H1 (cell line): ENCODE measurements around the gene SHISA8. TPM values are rescaled to one million over a fixed set of nuclear protein-coding genes. Genes with fewer than 3 reads are reported as not detected.
A peak's percentile ranks its signal among the peaks of the same experiment; 100 is the strongest.

ENCODE experiments used
- CTCF ChIA-PET: fragments of 300-600 bp; sonication (Branson Sonifier 250); formaldehyde crosslinking; loops from one replicate; lab custom pipeline; 2021; ENCODE audit not compliant: partially characterized antibody; lab: Charles Lee
- POLR2A ChIA-PET: fragments of 300-600 bp; sonication (Branson Sonifier 250); formaldehyde crosslinking; loops from one replicate; lab custom pipeline; 2021; ENCODE audit warnings: inconsistent platforms; ENCODE audit not compliant: partially characterized antibody; lab: Charles Lee
- DNase-seq, 2 experiments: peaks; one replicate each; pipeline versions ENCODE4 v3.0.0 to v3.0.0-alpha.2; 2010 to 2022; ENCODE audit warnings: low spot score in 2 of 2, low read depth in 1 of 2, mixed read lengths in 1 of 2
- FAIRE-seq: peaks from 2 replicates; lab custom pipeline; 2011; peaks lifted over from hg19 to GRCh38; lab: Jason Lieb, UNC
- H2AFZ ChIP-seq: 2 replicates; pipeline ENCODE4 v1.8.1; 2012; ENCODE audit warnings: low read length, inconsistent platforms
- H2AK5ac ChIP-seq: 2 replicates; pipeline ENCODE4 v1.6.1; 2013; ENCODE audit warnings: low read depth, low read length
- H2BK120ac ChIP-seq: replicated peaks from 2 replicates; pipeline ENCODE3; 2013; ENCODE audit warnings: low read depth, low read length, inconsistent platforms
- H2BK12ac ChIP-seq: 2 replicates; pipeline ENCODE4 v1.6.1; 2013; ENCODE audit warnings: low read depth, low read length
- H2BK15ac ChIP-seq: 2 replicates; pipeline ENCODE4 v1.6.1; 2013; ENCODE audit warnings: low read length
- H2BK20ac ChIP-seq: 2 replicates; pipeline ENCODE4 v1.6.1; 2013; ENCODE audit warnings: low read length
- H2BK5ac ChIP-seq: 2 replicates; pipeline ENCODE4 v1.6.1; 2013; ENCODE audit warnings: low read depth, low read length
- H3K14ac ChIP-seq: 2 replicates; pipeline ENCODE4 v1.6.1; 2013; ENCODE audit warnings: inconsistent platforms; ENCODE audit not compliant: insufficient read length
- H3K18ac ChIP-seq: 2 replicates; pipeline ENCODE4 v1.6.1; 2013; ENCODE audit warnings: low read length; ENCODE audit errors: extremely low read depth
- H3K23ac ChIP-seq: 2 replicates; pipeline ENCODE4 v1.6.1; 2013; ENCODE audit warnings: inconsistent platforms; ENCODE audit not compliant: insufficient read length
- H3K23me2 ChIP-seq: 2 replicates; pipeline ENCODE4 v1.6.1; 2013; ENCODE audit warnings: low read depth, low read length
- H3K27ac ChIP-seq: 2 replicates; pipeline ENCODE4 v1.6.1; 2011; ENCODE audit warnings: low read depth, low read length, inconsistent platforms
- H3K27me3 ChIP-seq, 4 experiments: replicated peaks in 1 of 4; 1 replicate in 1 of 4; 2 replicates in 3 of 4; pipeline versions ENCODE4 v1.6.1 to v1.8.1; 2011 to 2013; ENCODE audit warnings: low read length in 3 of 4, mild to moderate bottlenecking in 3 of 4, inconsistent platforms in 2 of 4, mixed read lengths in 2 of 4, moderate library complexity in 1 of 4; ENCODE audit not compliant: control insufficient read depth in 3 of 4, insufficient read depth in 3 of 4; ENCODE audit errors: extremely low read depth in 1 of 4
- H3K36me3 ChIP-seq, 4 experiments: 2 replicates each; pipeline versions ENCODE4 v1.6.1 to v1.8.1; 2011 to 2013; ENCODE audit warnings: mild to moderate bottlenecking in 4 of 4, low read length in 3 of 4, moderate library complexity in 2 of 4, control low read depth in 1 of 4, inconsistent platforms in 1 of 4; ENCODE audit not compliant: insufficient read depth in 4 of 4, control insufficient read depth in 2 of 4
- H3K4ac ChIP-seq: replicated peaks from 2 replicates; pipeline ENCODE3; 2013; ENCODE audit warnings: low read length, low read depth, mixed read lengths, inconsistent platforms; ENCODE audit not compliant: insufficient read length
- H3K4me1 ChIP-seq, 4 experiments: replicated peaks in 1 of 4; 1 replicate in 1 of 4; 2 replicates in 3 of 4; pipeline versions ENCODE4 v1.6.1 to v1.8.1; 2011 to 2013; ENCODE audit warnings: low read length in 3 of 4, inconsistent platforms in 2 of 4, mixed read lengths in 1 of 4; ENCODE audit not compliant: insufficient read depth in 4 of 4, control insufficient read depth in 3 of 4
- H3K4me2 ChIP-seq, 2 experiments: 2 replicates each; pipeline versions ENCODE4 v1.6.1 to v1.8.1; 2011 to 2013; ENCODE audit warnings: low read depth in 2 of 2, low read length in 2 of 2, control low read depth in 1 of 2, inconsistent platforms in 1 of 2, mild to moderate bottlenecking in 1 of 2; ENCODE audit not compliant: insufficient read depth in 1 of 2
- H3K4me3 ChIP-seq, 4 experiments: fragments of 200-600, 300-600 bp in 1 of 4; sonication (generic), shearing (Covaris generic), sonication (Bioruptor Twin) in 1 of 4; 2 replicates each; pipeline versions ENCODE4 v1.5.1 to v1.8.1; 2011 to 2016; ENCODE audit warnings: low read length in 4 of 4, low read depth in 3 of 4, control low read depth in 2 of 4, inconsistent platforms in 2 of 4, mild to moderate bottlenecking in 2 of 4, mixed read lengths in 1 of 4, moderate library complexity in 1 of 4; ENCODE audit not compliant: insufficient read depth in 2 of 4; ENCODE audit errors: extremely low read depth in 1 of 4
- H3K56ac ChIP-seq: replicated peaks from 2 replicates; pipeline ENCODE3; 2013; ENCODE audit warnings: low read depth, mild to moderate bottlenecking, mixed read lengths, low read length, inconsistent platforms; ENCODE audit not compliant: insufficient read length
- H3K79me1 ChIP-seq: 2 replicates; pipeline ENCODE4 v1.6.1; 2013; ENCODE audit warnings: low read depth, low read length, control low read depth
- H3K79me2 ChIP-seq, 2 experiments: 2 replicates each; pipeline versions ENCODE4 v1.6.1 to v1.8.1; 2012 to 2013; ENCODE audit warnings: low read length in 2 of 2, mild to moderate bottlenecking in 2 of 2, inconsistent platforms in 1 of 2; ENCODE audit not compliant: insufficient read depth in 2 of 2, control insufficient read depth in 1 of 2
- H3K9ac ChIP-seq, 4 experiments: replicated peaks in 1 of 4; 1 replicate in 1 of 4; 2 replicates in 3 of 4; pipeline versions ENCODE4 v1.6.1 to v1.8.1; 2011 to 2013; ENCODE audit warnings: low read depth in 3 of 4, low read length in 3 of 4, control low read depth in 2 of 4, mild to moderate bottlenecking in 2 of 4, moderate library complexity in 2 of 4, inconsistent platforms in 1 of 4; ENCODE audit errors: extremely low read depth in 1 of 4
- H3K9me3 ChIP-seq, 2 experiments: 2 replicates each; pipeline versions ENCODE4 v1.6.1 to v1.8.1; 2012 to 2013; ENCODE audit warnings: mild to moderate bottlenecking in 2 of 2, moderate library complexity in 2 of 2, control low read depth in 1 of 2, inconsistent platforms in 1 of 2, low read depth in 1 of 2, low read length in 1 of 2, mixed read lengths in 1 of 2; ENCODE audit not compliant: insufficient read depth in 2 of 2
- H4K20me1 ChIP-seq, 2 experiments: replicated peaks in 1 of 2; 2 replicates each; pipeline versions ENCODE3 to v1.8.1; 2011 to 2013; ENCODE audit warnings: inconsistent platforms in 2 of 2, low read length in 2 of 2, mild to moderate bottlenecking in 1 of 2; ENCODE audit not compliant: insufficient read depth in 2 of 2, control insufficient read depth in 1 of 2
- H4K5ac ChIP-seq: 2 replicates; pipeline ENCODE4 v1.6.1; 2013; ENCODE audit warnings: low read length, low read depth, mixed read lengths, inconsistent platforms; ENCODE audit not compliant: insufficient read length
- H4K8ac ChIP-seq: 2 replicates; pipeline ENCODE4 v1.8.0; 2013; ENCODE audit warnings: mild to moderate bottlenecking, moderate library complexity, low read length, inconsistent platforms; ENCODE audit not compliant: insufficient read depth; ENCODE audit errors: extremely low read depth
- H4K91ac ChIP-seq: replicated peaks from 2 replicates; pipeline ENCODE3; 2013; ENCODE audit warnings: low read length, mixed read lengths, inconsistent platforms; ENCODE audit not compliant: insufficient read length
- KDM4A ChIP-seq: IDR thresholded peaks from one replicate; pipeline ENCODE4 v1.7.1; 2012; ENCODE audit warnings: low read depth, mild to moderate bottlenecking, moderate library complexity, low read length, inconsistent platforms; ENCODE audit not compliant: severe bottlenecking
- WGBS, 2 experiments: shearing (Covaris generic) in 1 of 2; methylation state at CpG; one replicate each; pipeline versions ENCODE4 v1.1.6 to v1.1.7; 2013 to 2015; ENCODE audit warnings: low lambda C conversion rate in 2 of 2, mixed read lengths in 2 of 2, inconsistent platforms in 1 of 2, low coverage in 1 of 2, missing lambda C conversion rate in 1 of 2; ENCODE audit not compliant: insufficient replicate concordance in 2 of 2, insufficient coverage in 1 of 2, insufficient read length in 1 of 2; ENCODE audit errors: extremely low coverage in 1 of 2, missing lambda C conversion rate in 1 of 2; 5-methylcytosine and 5-hydroxymethylcytosine counted together
- polyA plus RNA-seq, 7 experiments: library from polyadenylated mRNA; depleted of rRNA in 3 of 7; stranded (reverse) in 5 of 7; unstranded in 2 of 7; fragments of >200 nt in 5 of 7; fragments of 200-250 nt in 2 of 7; gene quantifications; 1 replicate in 5 of 7; 2 replicates in 1 of 7; 4 replicates in 1 of 7; pipeline versions ENCODE4 v1.2.1 to v1.2.3, GENCODE V29; 2011 to 2013; ENCODE audit warnings: missing spikeins in 2 of 7, mixed read lengths in 2 of 7
- total RNA-seq: library from RNA; stranded (reverse); fragmentation: NEBNext Ultra II Directional; extraction: Animal tissue kit (Norgen Biotek cat#: 25700); gene quantifications from 2 replicates; pipeline ENCODE4 v1.2.1, GENCODE V29; 2021
- TF ChIP-seq, protein P1 (sequence below): IDR thresholded peaks from 2 replicates; pipeline ENCODE4 v1.6.1; 2012; ENCODE audit warnings: inconsistent platforms

Gene SHISA8
- total and polyA plus RNA-seq, 2 of the 8 experiments (the other 6 are each of a cell fraction or from before 2014, with no cell fraction given) = 0.14 to 0.89 TPM

DNA sequence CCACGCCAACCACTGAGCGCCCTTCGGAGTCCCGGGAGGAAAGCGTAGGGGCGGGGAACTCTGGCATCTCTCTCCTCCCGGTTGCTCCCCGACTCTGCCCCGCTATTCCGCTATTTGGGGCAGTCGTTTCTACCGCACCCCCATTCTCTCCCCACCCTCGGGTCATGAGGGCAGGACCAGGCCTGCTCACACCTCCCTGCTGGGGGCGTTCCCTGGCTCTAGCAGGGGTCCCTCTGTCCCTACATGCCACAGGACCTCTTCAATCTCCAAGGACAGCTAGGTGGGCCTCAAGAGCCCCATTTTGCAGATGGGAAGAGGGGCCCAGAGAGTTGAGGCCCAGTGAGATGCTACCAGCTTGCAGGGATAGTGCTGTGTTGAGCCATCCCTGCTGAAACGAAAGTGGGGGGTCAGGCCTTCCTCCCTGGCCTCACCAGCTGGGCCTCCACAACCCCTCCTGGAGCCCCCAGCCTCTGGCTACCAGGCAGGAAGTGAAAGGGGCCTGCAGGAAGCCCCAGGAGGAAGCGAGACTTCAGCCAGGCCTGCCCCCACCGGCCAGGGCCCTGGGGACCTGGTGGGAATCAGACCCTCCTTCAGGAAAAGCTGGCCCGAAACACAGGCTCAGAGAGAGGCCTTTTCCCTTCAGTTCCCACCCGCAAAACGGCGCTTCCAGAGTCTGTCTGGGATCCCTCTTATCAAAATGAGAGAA is 5.5 kb upstream of the SHISA8 start:
- no peak overlapping the region; the same call in 1 of the 2 replicates for H4K8ac ChIP-seq

More for the DNA sequence above, 5.5 kb upstream of the SHISA8 start:
- Histone ChIP-seq H2AFZ (peak overlapping the region; percentile 28; the same call in 1 of the 2 replicates), H2BK12ac (no peak overlapping the region), H4K91ac (no peak overlapping the region), H3K4me2 (peak overlapping the region; percentile 69 to 86), H3K23ac (no peak overlapping the region), H2BK120ac (no peak overlapping the region), H3K4ac (no peak overlapping the region), H3K18ac (peak overlapping the region; percentile 71; the same call in 1 of the 2 replicates), H3K23me2 (peaks cover 4% of the 10 kb centered on the region; the same call in 1 of the 2 replicates), H2BK15ac (no peak overlapping the region), H3K14ac (no peak overlapping the region), H3K36me3 (no peaks in the 10 kb centered on the region), H3K79me1 (no peaks in the 10 kb centered on the region), H3K4me3 (peak overlapping the region; percentile 22 to 67 (median 34); a peak in 7 of 8 replicates), H2BK5ac (no peak overlapping the region), H3K27me3 (peaks cover 30 to 81% (median 70%) of the 10 kb centered on the region in 4 experiments), H2AK5ac (no peak overlapping the region), H4K5ac (peak overlapping the region; percentile 26), H3K27ac (no peak overlapping the region), H4K20me1 (peaks cover 0 to 12% of the 10 kb centered on the region in 2 experiments), H3K9me3 (no peaks in the 10 kb centered on the region), H2BK20ac (no peak overlapping the region), H3K79me2 (no peaks in the 10 kb centered on the region), H3K4me1 (peaks cover 0 to 16% (median 10%) of the 10 kb centered on the region in 4 experiments; a peak in 6 of 7 replicates), H3K9ac (no peak overlapping the region), H3K56ac (no peak overlapping the region)
- FAIRE-seq (no peak), DNase-seq (no peak)
- WGBS, 2 experiments = 47% methylated on average over 17 of the region's 21 CpGs; no CpG with 5 or more reads in 1 of the 2 experiments
- POLR2A ChIA-PET = interaction anchor here (1.0 to 3.4 kb wide), 7 partner anchors 9 to 120 kb away, joined by 3 to 19 read pairs (median 10); partner anchors contain the start of genes CCDC134 and CENPM
- TF ChIP-seq KDM4A = peak; percentile 2
- TF ChIP-seq, protein P1, sequence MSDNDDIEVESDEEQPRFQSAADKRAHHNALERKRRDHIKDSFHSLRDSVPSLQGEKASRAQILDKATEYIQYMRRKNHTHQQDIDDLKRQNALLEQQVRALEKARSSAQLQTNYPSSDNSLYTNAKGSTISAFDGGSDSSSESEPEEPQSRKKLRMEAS = no peak
- CTCF ChIA-PET = interaction anchor here (1.2 kb wide), 1 partner anchor 20 kb away, joined by 3 read pairs; no protein-coding TSS in a partner anchor
